IPS-18c (cell line): ENCODE data around the gene ZNF771.

Source experiments
- H3K4me3 ChIP-seq: 2 replicates; pipeline ENCODE4 v1.7.0; 2013; ENCODE audit warnings: low read depth, mild to moderate bottlenecking, low read length, moderate library complexity; ENCODE audit not compliant: insufficient read depth
- H3K9me3 ChIP-seq: one replicate; pipeline ENCODE4 v1.6.1; 2013; ENCODE audit warnings: mild to moderate bottlenecking, low read length, moderate library complexity; ENCODE audit not compliant: control insufficient read depth, insufficient read depth

Gene ZNF771

DNA sequence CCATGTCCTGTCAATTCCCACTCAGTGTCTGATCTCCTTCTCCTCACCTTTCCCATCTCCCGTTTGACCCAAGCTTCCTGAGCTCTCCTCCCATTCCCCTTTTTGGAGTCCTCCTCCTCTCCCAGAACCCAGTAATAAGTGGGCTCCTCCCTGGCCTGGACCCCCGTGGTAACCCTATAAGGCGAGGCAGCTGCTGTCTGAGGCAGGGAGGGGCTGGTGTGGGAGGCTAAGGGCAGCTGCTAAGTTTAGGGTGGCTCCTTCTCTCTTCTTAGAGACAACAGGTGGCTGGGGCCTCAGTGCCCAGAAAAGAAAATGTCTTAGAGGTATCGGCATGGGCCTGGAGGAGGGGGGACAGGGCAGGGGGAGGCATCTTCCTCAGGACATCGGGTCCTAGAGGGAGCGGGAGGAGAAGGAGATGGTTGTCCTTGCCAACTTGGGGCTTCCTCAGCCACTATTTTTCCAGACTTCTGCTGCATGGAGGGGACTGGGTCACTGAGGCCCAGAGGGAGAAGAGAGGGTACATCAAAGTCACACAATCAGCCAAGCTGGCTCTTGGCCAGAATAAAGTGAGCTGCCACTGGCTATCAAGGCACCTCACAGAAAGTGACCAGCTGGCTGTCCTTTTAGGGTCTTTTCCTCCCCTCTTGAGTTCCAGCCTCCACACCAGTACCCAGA lies 35.2 kb upstream of the ZNF771 start:
- no peak overlapping the region for H3K4me3 ChIP-seq
- H3K9me3 ChIP-seq: no peaks in the 10 kb centered on the region

DNA sequence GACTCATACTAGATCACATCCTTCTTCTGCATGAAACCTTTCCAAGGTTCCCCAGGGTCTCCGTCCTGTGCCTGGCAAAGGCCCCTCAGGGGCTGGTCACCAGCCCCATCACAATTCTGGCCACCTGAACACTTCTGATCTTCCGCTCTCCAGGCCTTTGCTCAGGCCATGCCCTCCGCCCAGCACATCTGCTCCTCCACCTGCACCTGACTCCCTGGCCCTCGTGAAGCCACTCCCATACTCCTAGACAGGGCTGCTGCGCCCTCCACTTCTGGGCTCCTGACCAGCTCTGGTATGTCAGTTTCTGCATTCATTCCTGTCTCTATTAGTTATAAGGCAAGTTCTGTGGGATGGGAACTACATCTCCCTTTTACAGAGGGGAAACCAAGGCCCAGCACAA lies 34.7 kb upstream of the ZNF771 start:
- H3K9me3 ChIP-seq: no peaks in the 10 kb centered on the region
- no peak overlapping the region for H3K4me3 ChIP-seq

DNA sequence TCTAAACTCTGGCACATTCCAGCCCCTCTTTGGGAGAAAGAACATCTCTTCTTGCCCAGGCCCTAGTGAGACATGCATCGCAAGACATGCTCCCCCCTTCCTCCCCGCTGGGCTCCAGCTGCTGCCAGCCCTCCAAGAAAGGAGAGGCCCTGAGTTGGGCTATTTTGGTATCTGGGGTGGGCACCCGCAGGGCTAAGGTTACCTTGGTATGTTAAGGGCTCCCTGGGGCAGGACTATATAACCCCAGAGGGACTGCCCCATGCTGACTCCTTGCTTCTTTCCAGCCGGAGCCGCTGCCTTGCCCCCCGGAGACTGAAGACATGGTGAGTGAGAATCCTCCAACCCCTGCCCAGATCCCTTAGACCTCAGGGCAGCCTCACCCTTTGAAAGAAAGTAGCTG lies 32.9 kb upstream of the ZNF771 start, which contains the start of gene MYL11:
TSS of gene MYL11 (plus strand) at position 265 of the 400 bp plus-strand sequence. CDS start at position 321, 56 bp downstream.
- Histone ChIP-seq H3K9me3 (no peaks in the 10 kb centered on the region), H3K4me3 (no peak within 1 kb of the TSS)

GRCh38 chr16:30375864-30376263 lies 31.5 kb upstream of the ZNF771 start:
- no peaks in the 10 kb centered on the region for H3K9me3 ChIP-seq

DNA sequence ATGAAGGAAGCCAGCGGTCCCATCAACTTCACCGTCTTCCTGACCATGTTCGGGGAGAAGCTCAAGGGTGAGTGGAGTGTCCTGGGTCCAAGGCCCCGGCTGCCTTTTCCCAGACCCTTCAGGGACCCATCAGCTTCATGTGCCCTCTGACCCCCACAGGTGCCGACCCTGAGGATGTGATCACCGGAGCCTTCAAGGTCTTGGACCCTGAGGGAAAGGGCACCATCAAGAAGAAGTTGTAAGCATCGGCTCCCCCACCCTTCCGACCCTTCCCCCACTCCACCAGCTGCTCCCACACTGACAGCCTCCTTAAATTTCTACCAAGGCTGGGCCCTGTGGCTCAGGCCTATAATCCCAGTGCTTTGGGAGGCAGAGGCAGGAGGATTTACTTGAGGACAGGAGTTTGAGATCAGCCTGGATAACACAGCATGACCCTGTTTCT lies 30.9 kb upstream of the ZNF771 start:
- Histone ChIP-seq H3K4me3 (no peak overlapping the region), H3K9me3 (no peaks in the 10 kb centered on the region)

More at GRCh38 chr16:30375864-30376263, 31.5 kb upstream of the ZNF771 start:
- no peak overlapping the region for H3K4me3 ChIP-seq

DNA sequence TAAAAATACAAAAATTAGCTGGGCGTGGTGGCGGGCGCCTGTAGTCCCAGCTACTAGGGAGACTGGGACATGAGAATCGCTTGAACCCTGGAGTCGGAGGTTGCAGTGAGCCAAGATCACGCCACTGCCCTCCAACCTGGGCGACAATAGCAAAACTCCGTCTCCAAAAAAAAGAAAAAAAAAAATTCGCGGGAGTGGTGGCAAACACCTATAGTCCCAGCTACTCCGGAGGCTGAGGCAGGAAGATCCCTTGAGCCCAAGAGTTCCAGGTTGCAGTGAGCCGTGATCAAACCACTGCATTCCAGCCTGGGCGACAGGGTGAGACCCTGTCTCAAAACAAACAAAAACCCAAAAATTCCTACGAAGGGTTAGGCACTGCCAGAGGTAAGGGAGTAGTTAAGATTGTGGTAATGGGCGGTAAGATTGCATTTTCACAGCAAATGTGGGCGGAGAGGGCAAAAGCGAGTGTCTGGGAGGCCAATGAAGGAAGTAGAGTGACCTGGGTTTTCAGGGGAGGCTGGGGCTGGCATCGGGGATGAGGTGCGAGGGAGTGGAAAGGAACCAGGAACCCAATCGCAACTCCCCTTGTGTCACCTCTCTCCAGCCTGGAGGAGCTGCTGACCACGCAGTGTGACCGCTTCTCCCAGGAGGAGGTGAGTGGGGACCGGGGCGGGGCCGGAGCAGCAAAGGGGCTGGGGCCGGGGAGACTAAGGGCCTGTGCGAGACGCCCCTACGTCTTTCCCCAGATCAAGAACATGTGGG lies 30.2 kb upstream of the ZNF771 start:
- Histone ChIP-seq H3K9me3 (no peaks in the 10 kb centered on the region), H3K4me3 (peak overlapping the region; percentile 28; the same call in 1 of the 2 replicates)

DNA sequence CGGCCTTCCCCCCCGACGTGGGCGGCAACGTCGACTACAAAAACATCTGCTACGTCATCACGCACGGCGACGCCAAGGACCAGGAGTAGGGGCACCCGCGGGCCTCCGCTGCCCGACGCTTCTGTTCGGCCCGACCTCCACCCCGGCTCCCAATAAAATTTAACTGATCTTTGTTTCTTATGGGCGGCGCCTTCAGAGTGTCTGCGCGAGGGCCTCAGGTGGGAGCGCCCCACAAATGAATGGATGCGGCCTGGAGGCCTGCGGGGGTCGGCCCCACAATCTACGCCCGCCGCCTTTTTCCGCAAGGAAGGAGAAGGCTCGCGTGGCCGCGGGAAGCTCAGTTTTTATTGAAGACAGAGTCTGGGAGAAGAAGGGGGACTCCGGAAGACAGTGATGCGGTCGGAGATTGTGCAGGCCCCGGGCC lies 29.6 kb upstream of the ZNF771 start:
- Histone ChIP-seq H3K4me3 (peak overlapping the region; percentile 84), H3K9me3 (no peaks in the 10 kb centered on the region)

DNA sequence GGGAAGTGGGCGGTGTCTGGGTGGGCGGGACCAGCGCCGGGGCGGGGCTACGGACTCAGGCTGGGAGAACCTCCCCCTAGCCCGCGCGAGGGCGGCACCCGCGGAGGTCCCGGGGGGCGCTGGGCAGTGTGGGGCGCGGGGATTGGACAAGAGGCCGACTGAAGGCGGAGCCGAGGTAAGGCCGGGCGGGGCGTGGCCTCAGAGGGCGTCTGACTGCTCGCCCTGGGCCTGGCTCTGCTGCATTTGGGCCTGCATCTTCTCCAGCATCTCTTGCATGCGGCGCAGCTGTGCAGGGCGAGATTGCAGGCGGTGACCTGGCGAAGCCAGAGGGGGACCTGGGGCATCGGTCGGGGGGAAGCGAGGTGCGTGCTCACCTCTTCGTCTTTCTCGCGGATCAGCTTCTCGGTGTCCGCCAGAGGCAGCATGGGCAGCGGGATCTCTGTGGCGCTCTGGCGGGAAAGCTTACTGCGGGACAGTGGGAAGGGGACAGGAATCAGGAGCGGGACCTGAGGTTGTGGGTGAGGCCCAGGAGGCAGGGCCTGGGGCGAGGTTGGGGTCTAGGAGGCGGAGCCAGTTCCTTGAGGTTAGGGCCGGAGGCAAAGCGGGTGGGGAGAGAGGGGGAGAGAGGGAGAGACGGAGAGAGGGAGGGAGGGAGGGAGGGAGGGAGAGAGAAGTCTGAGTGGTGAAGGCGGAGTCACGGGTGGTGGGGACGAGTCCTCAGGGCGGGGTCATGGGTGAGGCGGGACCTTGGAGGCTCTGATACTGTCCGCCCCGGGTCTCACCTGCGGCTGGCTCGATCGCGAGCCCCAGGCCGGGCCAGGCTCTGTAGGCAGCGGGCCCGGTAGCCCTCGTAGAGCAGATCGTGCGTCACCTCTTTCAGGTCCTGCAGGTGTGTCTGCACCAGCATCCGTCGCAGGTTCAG lies 28.9 kb upstream of the ZNF771 start:
- H3K9me3 ChIP-seq: no peaks in the 10 kb centered on the region
- H3K4me3 ChIP-seq: peak overlapping the region; percentile 84

GRCh38 chr16:30379158-30379783 lies 28.1 kb upstream of the ZNF771 start:
- Histone ChIP-seq H3K9me3 (no peaks in the 10 kb centered on the region), H3K4me3 (peak overlapping the region; percentile 81)

GRCh38 chr16:30380072-30380802 lies 27.2 kb upstream of the ZNF771 start:
- H3K9me3 ChIP-seq: no peaks in the 10 kb centered on the region

DNA sequence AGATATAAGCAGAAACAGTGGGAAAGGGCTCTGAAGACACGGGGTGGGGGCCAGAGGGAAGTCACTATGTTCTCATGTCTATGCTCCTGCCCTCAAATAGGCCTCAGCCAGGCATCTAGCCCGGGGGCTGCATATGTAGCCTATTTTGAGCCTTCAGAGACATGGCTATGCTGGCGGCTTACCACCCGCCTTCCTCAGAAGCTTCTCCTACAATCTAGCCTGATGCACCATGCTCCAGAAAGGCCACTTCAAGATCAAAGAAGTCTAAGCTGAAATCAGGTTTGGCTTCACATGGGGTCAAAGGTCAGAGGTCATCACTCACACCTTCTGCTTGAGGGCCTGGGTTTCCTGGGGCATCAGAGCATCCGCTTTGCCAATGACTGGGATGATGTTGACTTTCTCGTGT lies 26.6 kb upstream of the ZNF771 start:
- no peaks in the 10 kb centered on the region for H3K9me3 ChIP-seq
- H3K4me3 ChIP-seq: no peak overlapping the region

More at GRCh38 chr16:30380072-30380802, 27.2 kb upstream of the ZNF771 start:
- no peak overlapping the region for H3K4me3 ChIP-seq

- H3K4me3 ChIP-seq: no peak overlapping the region
- no peaks in the 10 kb centered on the region for H3K9me3 ChIP-seq
Measured at GRCh38 chr16:30381291-30382041, 25.9 kb upstream of the ZNF771 start.

GRCh38 chr16:30382111-30382881 lies 25.1 kb upstream of the ZNF771 start, which contains the start of gene SEPTIN1:
Gene SEPTIN1, minus strand, starts transcription at chr16:30382561. Its CDS starts 19 bp downstream, at chr16:30382542.
- Histone ChIP-seq H3K9me3 (no peaks in the 10 kb centered on the region), H3K4me3 (no peak within 1 kb of the TSS)

DNA sequence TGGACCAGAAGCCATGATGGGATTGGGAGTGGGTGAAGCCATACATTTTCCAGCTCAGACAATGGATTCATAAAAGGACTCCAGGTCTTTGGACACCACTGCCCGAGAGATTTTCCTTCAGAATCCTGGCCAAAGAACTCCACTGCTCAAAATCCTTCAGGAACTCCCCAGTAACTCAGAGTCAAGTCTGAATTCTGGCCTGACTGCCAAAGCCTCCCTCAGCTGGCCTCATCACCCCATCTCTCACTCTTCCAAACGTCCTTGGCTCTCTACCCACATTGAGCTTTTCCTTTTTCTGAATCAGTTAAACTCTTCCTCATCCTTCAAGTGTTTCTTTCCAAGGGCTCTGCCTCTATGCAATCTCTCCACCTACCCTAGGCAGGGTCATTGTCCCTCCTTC lies 23.9 kb upstream of the ZNF771 start:
- Histone ChIP-seq H3K9me3 (no peaks in the 10 kb centered on the region), H3K4me3 (no peak overlapping the region)

GRCh38 chr16:30394592-30395154 lies 12.7 kb upstream of the ZNF771 start:
- H3K9me3 ChIP-seq: no peaks in the 10 kb centered on the region
- H3K4me3 ChIP-seq: peak overlapping the region; percentile 94
